ENCODE data around the gene SPATA1. TPM values are rescaled to one million over a fixed set of nuclear protein-coding genes. Genes with fewer than 3 reads are reported as not detected.

Gene SPATA1
- polyA plus RNA-seq, 1 donor (not counting 4 experiments of a cell fraction or from before 2014, with no cell fraction given): 0.25 TPM

DNA sequence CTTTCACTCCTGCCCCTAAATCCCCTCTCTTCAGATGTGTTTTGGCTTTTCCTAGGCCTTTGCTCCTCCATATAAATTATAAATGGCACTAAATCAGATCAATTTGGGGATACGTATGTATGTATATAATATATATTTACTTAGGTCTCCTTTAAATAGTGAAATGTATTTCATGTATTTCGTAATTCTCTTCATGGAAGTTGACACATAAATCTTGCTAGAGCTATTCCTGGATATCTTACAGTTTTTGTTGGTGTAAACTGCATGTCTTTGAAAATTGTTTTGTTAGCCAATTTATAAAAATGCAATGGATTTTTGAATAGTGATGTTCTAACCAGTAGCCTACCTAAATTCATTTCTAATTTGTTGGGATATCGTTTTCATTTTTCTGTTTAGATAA, 18.1 kb upstream of the SPATA1 start:
- no peak overlapping the region for H3K27ac ChIP-seq (ENCODE audit: control insufficient read depth, insufficient read depth, low read length)
- dilution Hi-C loops (cut with MboI; ENCODE audit: extremely low pct_ligation_motif_present, low sequenced_read_pairs): no loop called here
- H3K9ac ChIP-seq (ENCODE audit: control insufficient read depth, extremely low read depth, insufficient read depth, low read length): no peak overlapping the region
- H3K36me3 ChIP-seq (ENCODE audit: control insufficient read depth in 2 of 2, extremely low read depth in 1 of 2, insufficient read depth in 2 of 2, low read length in 2 of 2): peaks cover 8 to 15% of the 10 kb centered on the region in 2 experiments
- no peaks in the 10 kb centered on the region for H3K4me1 ChIP-seq (ENCODE audit: control insufficient read depth, extremely low read depth, insufficient read depth, low read length)
- H3K9me3 ChIP-seq (ENCODE audit: control insufficient read depth, low read depth, low read length): no peaks in the 10 kb centered on the region
- H3K4me2 ChIP-seq (ENCODE audit: control insufficient read depth, extremely low read depth, insufficient read depth, low read depth, low read length): no peak overlapping the region
- TF ChIP-seq EZH2 (IDR thresholded peaks at IDR 0.05; ENCODE audit: low read length): no peak
- TF ChIP-seq, protein P1, sequence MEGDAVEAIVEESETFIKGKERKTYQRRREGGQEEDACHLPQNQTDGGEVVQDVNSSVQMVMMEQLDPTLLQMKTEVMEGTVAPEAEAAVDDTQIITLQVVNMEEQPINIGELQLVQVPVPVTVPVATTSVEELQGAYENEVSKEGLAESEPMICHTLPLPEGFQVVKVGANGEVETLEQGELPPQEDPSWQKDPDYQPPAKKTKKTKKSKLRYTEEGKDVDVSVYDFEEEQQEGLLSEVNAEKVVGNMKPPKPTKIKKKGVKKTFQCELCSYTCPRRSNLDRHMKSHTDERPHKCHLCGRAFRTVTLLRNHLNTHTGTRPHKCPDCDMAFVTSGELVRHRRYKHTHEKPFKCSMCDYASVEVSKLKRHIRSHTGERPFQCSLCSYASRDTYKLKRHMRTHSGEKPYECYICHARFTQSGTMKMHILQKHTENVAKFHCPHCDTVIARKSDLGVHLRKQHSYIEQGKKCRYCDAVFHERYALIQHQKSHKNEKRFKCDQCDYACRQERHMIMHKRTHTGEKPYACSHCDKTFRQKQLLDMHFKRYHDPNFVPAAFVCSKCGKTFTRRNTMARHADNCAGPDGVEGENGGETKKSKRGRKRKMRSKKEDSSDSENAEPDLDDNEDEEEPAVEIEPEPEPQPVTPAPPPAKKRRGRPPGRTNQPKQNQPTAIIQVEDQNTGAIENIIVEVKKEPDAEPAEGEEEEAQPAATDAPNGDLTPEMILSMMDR (optimal IDR thresholded peaks at IDR 0.05 in 1 of 3, IDR thresholded peaks at IDR 0.05 in 1 of 3, conservative IDR thresholded peaks at IDR 0.05 in 1 of 3; ENCODE audit: extremely low read depth in 1 of 3, insufficient read depth in 2 of 3, low read length in 3 of 3): no peak
- H3K27me3 ChIP-seq (ENCODE audit: control insufficient read depth, extremely low read depth, insufficient read depth, low read length): no peaks in the 10 kb centered on the region
- H2AFZ ChIP-seq (ENCODE audit: control insufficient read depth, low read length): no peak overlapping the region
- no peak overlapping the region for H3K4me3 ChIP-seq (ENCODE audit: control insufficient read depth in 2 of 3, extremely low read depth in 1 of 3, insufficient read depth in 2 of 3, low read depth in 1 of 3, low read length in 3 of 3)
- H4K20me1 ChIP-seq (ENCODE audit: control insufficient read depth, extremely low read depth, insufficient read depth, low read length): no peaks in the 10 kb centered on the region
- no peaks in the 10 kb centered on the region for H3K9me1 ChIP-seq (ENCODE audit: control insufficient read depth, extremely low read depth, insufficient read depth, low read length)
- DNase-seq (ENCODE audit: low read depth, low spot score): no peak
- no peak for FAIRE-seq
- peaks cover 27% of the 10 kb centered on the region for H3K79me2 ChIP-seq (ENCODE audit: control insufficient read depth, insufficient read depth, low read length)

DNA sequence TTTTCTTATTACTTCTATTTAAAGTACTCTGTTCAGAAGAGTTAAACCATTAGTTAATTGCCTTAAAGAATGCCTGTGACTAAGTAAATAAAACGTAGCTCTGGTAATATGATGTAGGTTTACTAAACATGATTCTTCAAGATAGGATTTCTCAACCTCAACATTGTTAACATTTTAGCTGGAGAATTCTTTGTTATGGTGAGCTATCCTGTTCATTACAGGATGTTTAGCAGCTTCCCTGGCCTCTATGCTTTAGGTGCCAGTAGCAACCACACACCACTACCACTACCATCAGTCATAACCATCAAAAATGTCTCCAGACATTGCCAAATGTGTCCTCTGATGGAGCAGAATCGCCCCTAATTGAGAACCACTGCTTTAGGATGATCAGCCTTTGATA, 16.4 kb upstream of the SPATA1 start:
- no peaks in the 10 kb centered on the region for H3K4me1 ChIP-seq (ENCODE audit: control insufficient read depth, extremely low read depth, insufficient read depth, low read length)
- no peaks in the 10 kb centered on the region for H3K27me3 ChIP-seq (ENCODE audit: control insufficient read depth, extremely low read depth, insufficient read depth, low read length)
- H4K20me1 ChIP-seq (ENCODE audit: control insufficient read depth, extremely low read depth, insufficient read depth, low read length): no peaks in the 10 kb centered on the region
- no peaks in the 10 kb centered on the region for H3K9me3 ChIP-seq (ENCODE audit: control insufficient read depth, low read depth, low read length)
- no peak overlapping the region for H3K9ac ChIP-seq (ENCODE audit: control insufficient read depth, extremely low read depth, insufficient read depth, low read length)
- no peak overlapping the region for H3K4me3 ChIP-seq (ENCODE audit: control insufficient read depth in 2 of 3, extremely low read depth in 1 of 3, insufficient read depth in 2 of 3, low read depth in 1 of 3, low read length in 3 of 3)
- peaks cover 12 to 14% of the 10 kb centered on the region in 2 experiments for H3K36me3 ChIP-seq (ENCODE audit: control insufficient read depth in 2 of 2, extremely low read depth in 1 of 2, insufficient read depth in 2 of 2, low read length in 2 of 2)
- no peak overlapping the region for H2AFZ ChIP-seq (ENCODE audit: control insufficient read depth, low read length)
- no peaks in the 10 kb centered on the region for H3K9me1 ChIP-seq (ENCODE audit: control insufficient read depth, extremely low read depth, insufficient read depth, low read length)
- no peak for FAIRE-seq
- peaks cover 23% of the 10 kb centered on the region for H3K79me2 ChIP-seq (ENCODE audit: control insufficient read depth, insufficient read depth, low read length)
- TF ChIP-seq, protein P1 (optimal IDR thresholded peaks at IDR 0.05 in 1 of 3, IDR thresholded peaks at IDR 0.05 in 1 of 3, conservative IDR thresholded peaks at IDR 0.05 in 1 of 3; ENCODE audit: extremely low read depth in 1 of 3, insufficient read depth in 2 of 3, low read length in 3 of 3): no peak
- TF ChIP-seq EZH2 (IDR thresholded peaks at IDR 0.05; ENCODE audit: low read length): no peak
- no peak for DNase-seq (ENCODE audit: low read depth, low spot score)
- H3K27ac ChIP-seq (ENCODE audit: control insufficient read depth, insufficient read depth, low read length): no peak overlapping the region
- dilution Hi-C loops (cut with MboI; ENCODE audit: extremely low pct_ligation_motif_present, low sequenced_read_pairs): no loop called here
- H3K4me2 ChIP-seq (ENCODE audit: control insufficient read depth, extremely low read depth, insufficient read depth, low read depth, low read length): no peak overlapping the region

Measured in keratinocyte (primary cell).